GM04503 (cell line): Measurements from ENCODE around the gene KRTAP3-2.

ENCODE experiments used
- DNase-seq: peaks from one replicate; pipeline ENCODE4 v3.0.0-alpha.2; 2012; ENCODE audit warnings: low read depth

KRTAP3-2 gene

GRCh38 chr17:40963838-40964237 is 35.9 kb downstream of the KRTAP3-2 start:
- DNase-seq = no peak

GRCh38 chr17:40962059-40962561 is 37.6 kb downstream of the KRTAP3-2 start:
- no peak for DNase-seq

- DNase-seq = no peak
Observed at GRCh38 chr17:40961591-40961990, 38.1 kb downstream of the KRTAP3-2 start.

- no peak for DNase-seq
Observed at GRCh38 chr17:40960144-40960543, 39.6 kb downstream of the KRTAP3-2 start.

GRCh38 chr17:40958086-40958953 is 41.4 kb downstream of the KRTAP3-2 start:
- no peak for DNase-seq

- DNase-seq = peak; percentile 90
Observed at GRCh38 chr17:40956401-40957254, 43.1 kb downstream of the KRTAP3-2 start.

GRCh38 chr17:40953881-40954280 is 45.8 kb downstream of the KRTAP3-2 start:
- DNase-seq = peak; percentile 69

- DNase-seq = peak; percentile 91
Observed at GRCh38 chr17:40952661-40953060, 47.0 kb downstream of the KRTAP3-2 start.

GRCh38 chr17:40952154-40952553 is 47.6 kb downstream of the KRTAP3-2 start:
- no peak for DNase-seq

GRCh38 chr17:40951011-40951622 is 48.6 kb downstream of the KRTAP3-2 start:
- no peak for DNase-seq

GRCh38 chr17:40950176-40950575 is 49.5 kb downstream of the KRTAP3-2 start:
- DNase-seq = no peak

- DNase-seq = no peak
Observed at GRCh38 chr17:40949418-40949817, 50.3 kb downstream of the KRTAP3-2 start.
